H54 (cell line): ENCODE data around the gene RFX4.
A peak's percentile ranks its signal among the peaks of the same experiment; 100 is the strongest.
"Not testable (repeated sequence)": the region's sequence is repeated elsewhere in the genome, so short reads cannot be mapped to it uniquely, and the experiment has no call there.

Source experiments
- DNase-seq: peaks from one replicate; pipeline ENCODE4 v3.0.0; 2011; ENCODE audit warnings: low spot score, mixed read lengths; ENCODE audit not compliant: insufficient read length
- FAIRE-seq: peaks from 3 replicates; lab custom pipeline; 2011; peaks lifted over from hg19 to GRCh38; lab: Jason Lieb, UNC
- POLR2A ChIP-seq: IDR thresholded peaks from 2 replicates; pipeline ENCODE4 v1.6.1; 2011; ENCODE audit warnings: low read depth, mild to moderate bottlenecking, low read length

RFX4 gene

DNA sequence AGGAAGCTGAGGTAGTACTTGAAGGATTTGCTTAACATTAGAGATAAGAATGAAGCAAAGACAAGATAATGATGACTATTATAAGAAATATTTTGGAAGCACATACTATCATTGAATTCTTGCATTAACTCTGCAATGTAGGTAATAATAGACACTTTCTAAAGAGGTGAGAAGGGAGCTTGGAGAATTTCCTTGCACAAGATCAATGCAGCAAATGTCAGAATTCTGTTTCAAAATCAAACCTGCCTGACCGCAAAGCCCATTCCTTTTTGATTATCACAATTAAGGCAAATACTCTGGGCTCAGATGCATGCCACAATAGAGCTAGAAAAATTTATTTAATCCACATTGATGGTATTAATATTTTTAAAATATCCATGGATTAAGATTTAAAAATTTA, 141.3 kb downstream of the RFX4 start:
- DNase-seq (no peak), FAIRE-seq (no peak)
- no peak for TF ChIP-seq POLR2A

DNA sequence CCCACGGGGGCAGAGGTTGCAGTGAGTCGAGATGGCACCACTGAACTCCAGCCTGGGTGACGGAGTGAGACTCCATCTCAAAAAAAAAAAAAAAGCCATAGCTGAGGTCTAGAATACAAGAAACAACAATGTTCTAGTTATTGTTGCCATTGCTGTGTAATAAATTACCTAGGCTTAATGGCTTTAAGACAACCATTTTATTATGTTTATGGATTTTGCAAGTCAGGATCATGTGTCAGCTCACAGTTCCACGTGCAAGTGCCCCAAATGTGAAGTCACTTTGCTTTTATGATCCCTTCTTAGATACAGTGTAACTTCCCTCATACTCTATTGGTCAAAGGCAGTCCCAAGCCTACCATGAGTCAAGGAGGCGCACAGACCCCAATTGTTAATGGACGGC, 142.1 kb downstream of the RFX4 start:
- DNase-seq: no peak
- TF ChIP-seq POLR2A: no peak
- no peak for FAIRE-seq

DNA sequence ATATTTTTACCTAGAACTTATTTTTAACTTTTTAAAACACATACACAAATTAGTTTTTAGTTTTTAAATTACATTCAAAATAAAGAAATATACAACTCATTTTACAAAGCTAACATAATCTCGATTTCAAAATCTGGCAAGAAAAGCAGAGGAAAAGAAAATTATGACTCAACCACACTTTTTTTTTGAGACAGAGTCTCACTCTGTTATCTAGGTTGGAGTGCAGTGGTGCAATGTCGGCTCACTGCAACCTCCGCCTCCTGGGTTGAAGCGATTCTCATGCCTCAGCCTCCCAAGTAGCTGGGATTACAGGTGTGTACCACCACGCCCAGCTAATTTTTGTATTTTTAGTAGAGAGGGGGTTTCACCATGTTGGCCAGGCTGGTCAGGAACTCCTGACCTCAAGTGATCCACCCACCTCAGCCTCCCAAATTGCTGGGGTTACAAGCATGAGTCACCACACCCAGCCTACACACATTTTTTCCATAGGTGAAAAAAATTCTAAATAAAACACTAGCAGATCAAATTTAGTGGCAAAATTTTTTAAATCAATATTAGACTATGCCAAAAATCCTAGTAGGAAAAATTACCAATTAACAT, 143.9 kb downstream of the RFX4 start:
- not testable (repeated sequence) for FAIRE-seq, DNase-seq

DNA sequence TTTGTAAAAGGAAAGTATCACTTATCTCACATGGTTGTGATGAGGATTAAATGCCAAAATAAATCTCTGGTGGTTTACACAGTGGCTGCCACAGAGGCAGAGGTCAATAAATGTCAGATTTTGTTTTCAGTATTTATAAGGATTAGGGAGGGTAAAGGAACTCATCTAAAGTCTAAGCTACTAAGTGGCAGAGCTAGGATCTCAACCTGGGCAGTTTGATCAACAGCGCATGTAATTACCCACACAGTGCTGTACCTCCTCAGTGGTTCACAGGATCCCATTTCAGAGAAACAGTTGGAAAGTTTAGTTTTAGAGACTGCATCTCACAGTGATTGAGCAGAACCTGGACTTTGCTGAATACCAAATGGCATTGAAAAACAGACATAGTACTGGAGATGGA, 146.8 kb downstream of the RFX4 start:
- FAIRE-seq (no peak), DNase-seq (no peak)
- no peak for TF ChIP-seq POLR2A

DNA sequence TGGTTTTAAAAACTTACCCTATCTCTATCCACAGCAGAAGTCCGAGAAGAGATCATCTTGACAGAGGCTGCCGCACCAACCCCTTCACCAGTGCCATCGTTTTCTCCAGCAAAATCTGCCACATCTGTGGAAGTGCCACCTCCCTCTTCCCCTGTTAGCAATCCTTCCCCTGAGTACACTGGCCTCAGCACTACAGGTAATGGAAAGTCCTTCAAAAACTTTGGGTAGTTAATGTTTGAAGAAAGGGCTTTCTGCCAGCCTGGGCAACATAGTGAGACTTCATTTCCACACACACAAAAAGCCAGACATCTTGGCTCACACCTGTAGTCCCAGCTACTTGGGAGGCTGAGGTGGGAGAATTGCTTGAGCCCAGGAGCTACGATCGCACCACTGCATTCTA, 150.1 kb downstream of the RFX4 start:
- DNase-seq (no peak), FAIRE-seq (no peak)
- TF ChIP-seq POLR2A: no peak

DNA sequence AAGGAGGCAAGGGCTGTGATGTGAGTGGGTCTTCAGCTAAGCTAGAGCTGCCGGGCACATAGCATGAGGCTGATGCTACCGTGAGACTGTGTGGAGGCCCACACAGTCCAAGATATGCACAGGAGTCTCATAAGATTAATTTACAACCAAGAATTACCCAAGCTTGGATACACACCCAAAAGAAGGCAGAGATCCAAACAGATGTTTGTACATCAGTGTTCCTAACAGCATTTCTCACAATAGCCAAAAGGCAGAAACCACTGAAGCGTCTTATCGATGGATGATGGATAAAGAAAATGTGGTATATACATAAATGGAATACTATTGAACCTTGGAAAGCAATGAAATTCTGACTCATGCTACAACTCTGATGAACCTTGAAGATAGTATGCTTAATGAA, 150.9 kb downstream of the RFX4 start:
- DNase-seq: no peak
- TF ChIP-seq POLR2A: no peak
- FAIRE-seq: no peak

DNA sequence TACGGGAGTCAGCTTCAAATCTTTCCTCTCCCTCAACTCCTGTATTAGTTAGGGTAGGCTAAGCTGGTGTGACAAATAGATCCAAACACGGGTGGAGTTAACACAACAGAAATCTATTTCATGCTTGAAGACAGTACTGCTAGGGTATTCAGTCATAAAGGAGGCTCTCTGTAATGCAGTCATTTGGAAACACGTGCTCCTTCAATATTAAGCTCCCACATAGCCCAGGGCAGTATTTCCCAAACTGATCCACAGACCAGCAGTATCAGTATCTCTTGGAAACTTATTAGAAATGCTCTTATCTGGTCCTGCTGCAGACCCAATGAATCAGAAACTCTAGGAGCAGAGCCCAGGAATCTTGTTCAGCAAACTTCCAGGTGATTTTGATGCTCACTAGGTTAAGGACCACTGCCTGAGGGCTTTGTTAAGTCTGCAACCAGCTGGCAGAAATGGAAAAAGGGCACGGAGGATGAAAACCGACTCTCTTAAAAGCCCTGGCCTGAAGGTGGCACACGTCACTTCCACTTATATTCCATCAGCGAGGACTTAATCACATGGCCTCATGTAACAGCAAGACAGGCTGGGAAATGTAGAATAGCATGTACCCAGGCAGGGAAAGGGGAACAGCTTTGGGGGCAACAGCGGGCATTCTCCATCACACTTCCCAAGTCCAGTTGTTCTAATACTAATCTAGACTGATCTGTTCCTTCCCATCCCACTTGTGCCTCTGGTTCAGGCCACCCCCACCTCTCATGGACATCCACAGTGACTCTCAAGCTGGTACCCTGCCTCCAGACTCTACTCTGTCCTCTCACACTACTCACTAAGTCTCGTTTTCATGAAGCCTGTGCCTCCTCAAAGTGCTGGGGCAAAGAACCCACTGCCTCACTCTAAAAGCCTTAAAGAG, 153.5 kb downstream of the RFX4 start:
- DNase-seq (no peak), FAIRE-seq (no peak)
- TF ChIP-seq POLR2A: no peak

DNA sequence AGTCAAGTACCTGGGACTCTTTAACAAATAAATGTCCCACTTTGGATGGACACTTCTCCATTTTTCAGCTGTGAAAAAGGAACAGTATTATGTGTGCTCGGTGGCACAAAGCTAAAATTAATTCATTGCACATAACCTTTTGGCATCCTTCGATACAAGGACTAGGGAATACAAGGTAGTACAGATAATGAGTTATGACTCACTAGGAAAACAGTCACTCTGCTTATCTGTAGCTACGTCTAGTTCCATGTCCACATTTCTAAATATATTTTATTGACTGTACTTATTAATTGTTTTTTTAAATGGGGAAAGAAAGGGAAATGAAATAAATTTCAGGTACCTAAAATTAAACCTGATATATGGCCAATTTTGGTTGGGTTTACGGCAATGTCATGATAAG, 156.5 kb downstream of the RFX4 start:
- no peak for DNase-seq
- no peak for FAIRE-seq
- no peak for TF ChIP-seq POLR2A

DNA sequence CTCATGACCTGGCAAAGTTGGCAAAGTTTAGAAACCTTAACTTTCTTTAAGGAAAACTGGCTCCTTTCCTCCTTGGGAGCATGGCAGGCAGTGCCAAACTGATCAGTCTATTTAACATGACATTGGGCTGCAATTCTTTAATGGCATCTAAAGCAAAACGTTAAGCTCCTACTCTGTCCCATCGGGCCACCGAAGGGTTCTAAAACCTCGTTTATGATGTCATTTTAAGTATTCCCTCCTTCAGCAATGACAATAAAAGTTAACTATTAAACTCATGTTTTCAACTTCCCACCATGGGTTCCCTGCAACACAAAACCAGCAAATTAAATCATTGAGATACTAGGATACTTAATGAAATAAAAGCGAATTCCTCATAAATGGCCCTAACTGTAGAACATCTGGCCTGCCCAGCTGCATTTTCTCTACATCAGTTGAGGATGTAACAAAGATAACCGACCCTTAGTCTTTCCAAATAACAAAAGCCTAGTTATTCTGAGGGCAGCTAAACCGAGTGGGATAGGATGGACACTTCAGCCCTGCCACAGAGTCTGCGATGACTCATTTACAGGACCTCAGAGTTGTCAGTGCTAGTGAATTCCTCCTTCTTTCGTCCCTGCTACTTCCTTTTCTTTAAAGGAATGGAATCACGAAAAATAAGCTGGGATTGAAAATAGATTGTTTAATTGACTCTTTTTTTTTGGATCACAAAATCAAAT, 157.2 kb downstream of the RFX4 start:
- FAIRE-seq (peak; percentile 80), DNase-seq (peak; percentile 17)
- no peak for TF ChIP-seq POLR2A

DNA sequence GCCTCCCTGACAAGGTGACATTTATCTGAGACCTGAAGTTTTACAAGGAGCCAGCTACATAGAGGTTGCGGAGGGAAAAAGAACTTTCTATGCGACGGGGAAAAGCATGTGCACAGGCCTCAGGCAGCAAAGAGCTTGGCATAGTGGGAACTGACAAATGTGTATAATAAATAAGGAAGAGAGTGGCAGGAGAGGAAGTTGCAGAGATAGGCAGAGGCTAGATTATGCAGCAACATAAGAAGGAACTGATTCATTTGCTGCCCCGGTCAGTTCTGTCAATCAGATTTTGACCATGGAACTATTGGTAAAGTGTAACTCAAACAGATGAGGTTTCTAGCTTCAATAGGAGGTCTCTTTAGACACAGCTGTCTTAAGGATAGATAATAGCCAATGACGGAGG, 158.0 kb downstream of the RFX4 start:
- no peak for FAIRE-seq
- TF ChIP-seq POLR2A: no peak
- DNase-seq: no peak

DNA sequence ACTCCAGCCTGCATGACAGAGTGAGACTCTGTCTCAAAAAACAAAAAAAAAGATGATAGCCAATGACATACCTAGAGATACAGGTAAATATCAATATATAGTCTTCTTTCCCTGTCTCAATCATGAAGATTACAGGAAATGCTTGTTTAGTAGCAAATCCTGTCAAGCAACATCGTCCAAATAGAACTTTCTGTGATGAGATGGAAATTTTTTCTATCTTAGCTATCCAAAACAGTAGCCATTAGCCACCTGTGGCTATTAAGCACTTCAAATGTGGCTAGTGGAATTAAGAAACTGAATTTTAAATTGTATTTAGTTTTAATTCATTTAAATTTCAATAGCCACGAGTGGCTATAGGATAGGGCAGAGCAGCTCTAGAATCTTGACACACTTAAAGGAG, 158.4 kb downstream of the RFX4 start:
- DNase-seq (no peak), FAIRE-seq (no peak)
- no peak for TF ChIP-seq POLR2A

DNA sequence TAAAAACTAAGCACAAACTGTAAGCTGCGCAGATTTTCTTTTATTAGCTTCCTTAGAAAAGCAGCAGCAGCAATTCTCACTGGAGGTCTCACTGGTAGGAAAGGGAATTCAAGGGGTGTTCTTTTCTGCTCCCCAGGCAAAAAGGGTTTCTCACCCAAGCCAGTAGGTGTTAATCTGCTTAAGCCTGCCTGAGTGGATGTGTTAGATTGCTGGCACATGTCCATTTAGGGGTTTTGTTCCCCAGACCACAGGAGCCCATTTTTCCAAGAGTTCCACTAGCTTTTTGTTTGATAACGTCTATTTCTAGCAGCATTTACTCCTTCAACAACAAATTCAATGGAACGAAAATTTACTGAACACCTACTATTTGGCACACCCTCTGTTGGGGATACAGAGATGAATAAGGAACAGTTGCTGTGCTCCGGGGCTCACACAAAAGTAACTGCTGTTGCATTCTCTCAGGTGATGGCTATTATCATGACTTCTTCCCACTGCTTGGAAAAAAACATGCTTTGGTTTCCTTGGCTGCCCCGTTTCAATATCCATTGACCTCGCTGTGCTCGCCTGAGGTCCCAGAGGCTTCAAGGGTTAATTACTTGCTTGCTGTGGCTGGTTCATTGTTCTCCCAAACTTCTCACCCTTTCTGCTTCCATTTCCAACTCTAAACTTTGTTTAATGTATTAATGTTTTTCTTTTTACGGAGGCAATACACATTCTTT, 160.6 kb downstream of the RFX4 start:
- DNase-seq (no peak), FAIRE-seq (no peak)
- no peak for TF ChIP-seq POLR2A

DNA sequence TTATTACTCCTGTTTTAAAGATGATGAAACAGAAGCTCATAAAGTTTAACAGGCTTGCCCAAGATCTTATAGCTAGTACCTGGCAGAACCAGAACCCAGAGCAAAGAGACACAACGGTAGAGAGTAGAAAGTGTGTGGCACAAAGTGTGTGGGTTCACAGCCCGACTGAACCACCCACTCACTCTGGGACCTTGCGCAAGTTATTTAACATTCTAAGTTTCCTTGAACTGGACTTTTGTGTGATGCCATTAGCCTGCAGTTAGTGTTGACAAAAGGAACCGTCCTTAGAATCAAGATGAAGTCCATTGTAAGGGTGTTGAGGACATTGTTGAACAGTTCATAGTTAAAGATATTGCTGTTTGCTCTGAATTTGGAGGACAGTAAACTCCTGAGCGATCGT, 161.8 kb downstream of the RFX4 start:
- DNase-seq: no peak
- no peak for TF ChIP-seq POLR2A
- FAIRE-seq: no peak
